Astrocyte of the cerebellum (primary cell): Measurements from ENCODE around the gene ACTA1.
"Not testable (repeated sequence)": the region's sequence is repeated elsewhere in the genome, so short reads cannot be mapped to it uniquely, and the experiment has no call there.

Experiments used
- DNase-seq: peaks from one replicate; pipeline ENCODE4 v3.0.0-alpha.2; 2011; ENCODE audit warnings: low read depth
- H3K4me3 ChIP-seq: 2 replicates; pipeline ENCODE4 v1.5.1; 2011; ENCODE audit warnings: mild to moderate bottlenecking, low read depth, low read length, moderate library complexity
- CTCF ChIP-seq: IDR thresholded peaks from 2 replicates; pipeline ENCODE4 v1.5.1; 2012; ENCODE audit warnings: low read length, low read depth, moderate library complexity, mild to moderate bottlenecking; ENCODE audit errors: missing control alignments
- in situ Hi-C: cut with HindIII; loops from 2 replicates; pipeline ENCODE4 v1.10.0; 2017; ENCODE audit warnings: low sequenced_read_pairs

The ACTA1 gene

DNA sequence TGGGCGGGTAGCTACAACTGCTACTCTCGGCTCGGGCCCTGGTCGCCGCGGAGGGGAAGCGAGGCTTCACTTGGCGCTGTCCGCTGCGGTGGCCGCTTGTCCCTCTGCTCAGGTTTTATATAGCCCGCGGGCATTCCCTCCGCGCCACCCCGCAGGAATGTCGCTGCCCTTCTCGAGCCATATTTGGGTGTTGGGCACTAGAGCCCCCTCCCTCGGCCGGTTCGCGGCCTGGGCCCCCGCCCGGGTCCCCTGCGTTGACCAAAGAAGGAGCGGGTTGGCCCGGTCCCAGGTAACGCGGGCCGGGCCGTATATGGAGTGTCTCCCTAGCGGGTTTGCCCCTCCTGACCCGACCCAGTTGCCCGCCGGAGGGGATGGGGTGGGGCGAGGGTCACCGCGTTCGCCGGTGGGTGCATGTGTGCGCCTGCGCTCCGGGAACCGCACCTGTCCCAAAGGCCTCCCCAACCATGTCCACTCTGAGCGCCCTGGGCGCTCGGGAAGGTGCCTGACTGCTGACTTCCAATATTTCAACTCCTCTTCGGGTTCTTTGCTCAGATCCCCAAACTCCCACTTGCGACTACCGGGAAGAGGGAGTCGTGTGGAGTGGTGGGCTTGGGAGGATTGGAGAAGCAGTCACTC is at the start of gene ACTA1:
Gene ACTA1, minus strand, starts transcription at position 90 of the 636 bp plus-strand sequence. CDS start 979 bp downstream, outside the sequence.
- TF ChIP-seq CTCF, result no peak
- DNase-seq, result no peak
- in situ Hi-C loops, result no loop called here
- no peak within 1 kb of the TSS for H3K4me3 ChIP-seq

DNA sequence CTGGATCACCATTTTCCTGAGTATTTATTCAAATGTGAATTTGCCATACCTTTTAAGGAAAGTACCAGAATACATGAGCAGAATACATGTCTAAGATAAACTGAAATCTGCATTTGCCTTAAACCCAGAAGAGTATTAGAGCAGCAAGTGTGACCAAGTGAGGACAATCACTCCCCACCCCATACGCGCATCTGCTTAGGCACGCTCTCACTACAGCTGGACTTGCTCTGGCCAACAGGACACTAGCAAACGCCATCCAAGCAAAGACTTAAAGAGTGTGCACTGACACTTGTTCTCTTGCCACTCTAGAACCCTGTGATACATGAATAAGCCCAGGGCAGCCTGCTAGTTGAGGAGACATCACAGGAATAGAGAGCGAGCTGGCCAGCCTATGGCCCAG is 48.6 kb upstream of the ACTA1 start:
- H3K4me3 ChIP-seq, result no peak overlapping the region
- in situ Hi-C loops, result no loop called here
- no peak for TF ChIP-seq CTCF
- DNase-seq, result no peak

DNA sequence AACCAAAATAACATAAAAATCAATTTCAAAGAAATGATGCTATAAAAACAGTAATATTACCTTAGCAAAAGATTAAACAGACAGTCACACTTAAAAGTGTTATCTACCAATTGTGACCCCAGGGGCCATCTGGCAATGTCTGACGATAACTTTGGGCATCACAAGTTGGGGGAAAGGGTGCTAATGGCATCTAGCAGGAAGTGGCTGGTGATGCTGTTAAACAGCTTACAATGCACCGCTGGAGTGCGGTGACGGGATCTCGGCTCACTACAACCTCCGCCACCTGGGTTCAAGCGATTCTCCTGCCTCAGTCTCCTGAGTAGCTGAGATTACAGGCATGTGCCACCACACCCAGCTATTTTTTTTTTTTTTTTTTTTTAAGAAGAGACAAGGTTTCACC is 46.6 kb upstream of the ACTA1 start:
- TF ChIP-seq CTCF, result no peak
- H3K4me3 ChIP-seq, result no peak overlapping the region
- in situ Hi-C loops, result no loop called here
- no peak for DNase-seq

DNA sequence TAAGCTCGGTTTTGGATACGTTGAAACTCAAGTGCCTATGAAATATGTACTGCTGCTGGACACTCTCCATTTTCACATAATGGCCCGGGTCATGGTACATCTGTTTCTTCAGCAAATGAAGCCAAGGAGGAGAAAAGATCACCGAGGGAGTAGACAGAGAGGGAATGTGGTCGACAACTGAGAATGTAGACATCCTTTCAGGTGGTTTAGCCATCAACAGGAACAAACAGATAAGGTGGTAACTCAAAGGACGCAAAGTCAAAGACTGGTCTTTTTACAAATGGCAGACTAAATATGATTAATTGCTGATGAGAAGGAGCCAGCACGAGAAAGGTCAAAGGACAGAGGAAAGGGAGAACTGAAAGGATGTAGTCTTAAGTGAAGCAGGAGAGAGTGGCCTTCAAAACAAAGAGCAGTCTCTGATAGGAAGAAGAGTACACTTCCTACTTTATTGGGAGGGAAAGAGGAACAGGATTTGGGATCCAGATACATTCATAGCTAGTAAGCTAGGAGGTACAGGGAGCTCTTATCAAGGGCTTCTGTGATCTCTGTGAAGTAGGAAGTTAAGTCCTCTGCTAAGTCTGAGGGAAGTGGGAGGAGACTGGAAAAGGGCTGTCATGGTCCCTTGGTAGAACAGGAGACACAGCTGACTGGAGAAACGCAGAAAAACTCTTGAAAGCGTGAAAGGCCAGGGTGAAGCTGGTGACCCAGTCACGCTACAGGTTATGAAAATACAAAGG is 45.9 kb upstream of the ACTA1 start:
- no peak for DNase-seq
- no peak for TF ChIP-seq CTCF
- in situ Hi-C loops, result no loop called here
- no peak overlapping the region for H3K4me3 ChIP-seq

DNA sequence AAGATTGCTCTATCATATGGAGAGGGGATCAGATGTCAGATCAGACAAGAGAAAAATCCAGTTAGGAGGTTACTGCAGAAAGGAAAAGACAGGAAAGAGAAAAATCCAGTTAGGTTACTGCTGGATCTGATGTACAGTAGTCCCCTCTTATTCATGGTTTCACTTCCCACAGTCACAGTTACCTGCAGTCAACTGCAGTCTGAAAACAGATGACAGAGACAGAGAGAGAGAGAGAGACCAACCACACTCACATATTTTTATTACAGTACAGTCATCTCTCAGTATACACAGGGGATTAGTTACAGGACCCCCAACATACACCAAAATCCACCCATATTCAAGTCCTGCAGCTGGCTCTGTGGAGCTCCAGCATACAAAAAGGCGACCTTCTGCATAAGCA is 45.0 kb upstream of the ACTA1 start:
- no peak for TF ChIP-seq CTCF
- in situ Hi-C loops, result no loop called here
- H3K4me3 ChIP-seq, result no peak overlapping the region
- no peak for DNase-seq

DNA sequence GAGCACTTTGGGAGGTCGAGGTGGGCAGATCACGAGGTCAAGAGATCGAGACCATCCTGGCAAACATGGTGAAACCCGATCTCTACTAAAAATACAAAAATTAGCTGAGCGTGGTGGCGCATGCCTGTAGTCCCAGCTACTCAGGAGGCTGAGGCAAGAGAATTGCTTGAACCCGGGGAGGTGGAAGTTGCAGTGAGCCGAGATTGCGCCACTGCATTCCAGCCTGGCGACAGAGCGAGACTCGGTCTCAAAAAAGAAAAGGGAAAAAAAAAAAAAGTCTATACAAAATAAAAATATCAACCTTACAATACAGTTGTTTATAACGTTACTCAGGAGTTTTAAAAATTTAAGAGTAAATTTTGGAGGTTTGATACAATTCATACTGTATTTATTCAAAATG is 42.0 kb upstream of the ACTA1 start:
- in situ Hi-C loops, H3K4me3 ChIP-seq, DNase-seq: not testable (repeated sequence)

- DNase-seq, result no peak
- in situ Hi-C loops, result no loop called here
- no peak for TF ChIP-seq CTCF
- H3K4me3 ChIP-seq, result no peak overlapping the region
Measured at GRCh38 chr1:229474509-229474908, 40.6 kb upstream of the ACTA1 start.
